Measurements from ENCODE around the gene PCCA. TPM values are rescaled to one million over a fixed set of nuclear protein-coding genes. Genes with fewer than 3 reads are reported as not detected.
"Not testable (repeated sequence)": the region's sequence is repeated elsewhere in the genome, so short reads cannot be mapped to it uniquely, and the experiment has no call there.

Gene PCCA
- total RNA-seq, 1 donor from 2014 or later = 24.4 TPM

- peak; percentile 9 for DNase-seq (ENCODE audit: extremely low read depth, low read depth, low spot score)
These were observed 209.3 kb downstream of the PCCA start for GRCh38 chr13:100298116-100298681.

- DNase-seq (ENCODE audit: extremely low read depth, low read depth, low spot score) = no peak
These were observed 209.8 kb downstream of the PCCA start for GRCh38 chr13:100298691-100299090.

DNA sequence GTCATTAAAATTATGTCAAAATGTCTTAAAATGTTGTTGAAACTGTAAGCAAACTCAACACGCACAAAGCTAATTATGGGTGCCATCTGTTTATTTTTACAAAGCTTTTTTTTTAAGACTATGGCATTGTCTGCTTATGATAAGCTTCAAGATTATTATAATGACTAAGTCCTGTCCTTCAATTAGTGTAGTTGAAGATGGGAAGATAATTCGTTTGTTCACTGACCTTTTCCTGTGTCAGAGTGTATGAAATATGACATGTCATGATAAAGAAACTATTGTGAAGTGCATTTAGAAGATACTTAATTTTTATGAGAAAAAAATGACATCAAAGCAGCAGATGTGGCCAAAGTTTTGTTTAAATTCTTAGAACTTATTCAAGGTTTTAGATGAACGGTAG lies 211.3 kb downstream of the PCCA start:
- no peak for DNase-seq (ENCODE audit: extremely low read depth, low read depth, low spot score)

GRCh38 chr13:100300708-100301107 lies 211.8 kb downstream of the PCCA start:
- DNase-seq (ENCODE audit: extremely low read depth, low read depth, low spot score) = no peak

- no peak for DNase-seq (ENCODE audit: extremely low read depth, low read depth, low spot score)
These were observed 212.5 kb downstream of the PCCA start for GRCh38 chr13:100301418-100301817.

- DNase-seq (ENCODE audit: extremely low read depth, low read depth, low spot score) = no peak
These were observed 213.5 kb downstream of the PCCA start for GRCh38 chr13:100302391-100302790.

- no peak for DNase-seq (ENCODE audit: extremely low read depth, low read depth, low spot score)
These were observed 215.3 kb downstream of the PCCA start for GRCh38 chr13:100304229-100304628.

GRCh38 chr13:100305398-100305797 lies 216.5 kb downstream of the PCCA start:
- no peak for DNase-seq (ENCODE audit: extremely low read depth, low read depth, low spot score)

DNA sequence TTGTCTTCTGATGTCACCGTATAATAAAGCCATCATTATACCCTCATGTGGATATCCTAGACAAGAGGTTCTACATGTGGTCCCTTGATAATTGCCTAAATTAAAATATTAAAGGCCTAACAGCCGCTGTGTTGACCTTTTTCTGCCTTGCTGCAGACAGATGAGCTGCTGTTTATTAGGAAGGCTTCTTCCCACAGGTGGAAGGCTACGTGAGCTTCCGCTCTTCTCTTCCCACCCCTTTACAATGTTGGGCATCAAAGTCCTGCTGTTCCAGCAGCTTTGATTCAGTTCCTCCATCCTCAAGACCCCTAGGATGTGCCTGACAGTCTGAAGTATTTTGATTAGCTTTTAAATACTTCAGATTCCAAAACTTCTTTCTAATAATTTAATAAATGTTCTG lies 217.1 kb downstream of the PCCA start:
- no peak for DNase-seq (ENCODE audit: extremely low read depth, low read depth, low spot score)

DNA sequence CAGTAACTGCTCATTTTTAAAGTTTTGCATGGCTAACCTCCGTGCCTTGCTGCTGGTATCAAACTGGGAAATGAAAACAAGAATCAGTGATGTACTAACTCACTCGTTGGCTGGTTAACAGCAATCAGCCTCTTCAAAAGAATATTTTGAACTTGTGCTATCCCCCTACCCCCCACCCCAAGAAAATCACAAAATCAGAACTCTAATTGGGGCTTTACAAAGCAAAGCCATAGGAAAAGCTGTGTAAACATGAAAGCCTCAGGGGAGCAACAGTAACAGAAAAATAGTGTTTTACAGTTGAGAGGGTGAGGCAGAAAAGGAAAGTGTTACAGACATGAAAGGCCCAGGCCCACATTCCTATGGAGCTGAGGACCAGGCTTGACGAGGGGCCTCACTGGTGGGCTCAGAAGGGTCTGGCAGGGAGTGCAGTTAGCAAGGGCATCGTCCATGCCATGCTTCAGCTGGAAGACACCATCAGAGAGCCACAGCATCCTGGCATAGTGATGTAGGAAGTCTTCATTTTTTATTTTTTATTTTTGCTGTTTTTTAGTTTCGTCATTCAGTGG lies 217.6 kb downstream of the PCCA start:
- DNase-seq (ENCODE audit: extremely low read depth, low read depth, low spot score) = no peak

DNA sequence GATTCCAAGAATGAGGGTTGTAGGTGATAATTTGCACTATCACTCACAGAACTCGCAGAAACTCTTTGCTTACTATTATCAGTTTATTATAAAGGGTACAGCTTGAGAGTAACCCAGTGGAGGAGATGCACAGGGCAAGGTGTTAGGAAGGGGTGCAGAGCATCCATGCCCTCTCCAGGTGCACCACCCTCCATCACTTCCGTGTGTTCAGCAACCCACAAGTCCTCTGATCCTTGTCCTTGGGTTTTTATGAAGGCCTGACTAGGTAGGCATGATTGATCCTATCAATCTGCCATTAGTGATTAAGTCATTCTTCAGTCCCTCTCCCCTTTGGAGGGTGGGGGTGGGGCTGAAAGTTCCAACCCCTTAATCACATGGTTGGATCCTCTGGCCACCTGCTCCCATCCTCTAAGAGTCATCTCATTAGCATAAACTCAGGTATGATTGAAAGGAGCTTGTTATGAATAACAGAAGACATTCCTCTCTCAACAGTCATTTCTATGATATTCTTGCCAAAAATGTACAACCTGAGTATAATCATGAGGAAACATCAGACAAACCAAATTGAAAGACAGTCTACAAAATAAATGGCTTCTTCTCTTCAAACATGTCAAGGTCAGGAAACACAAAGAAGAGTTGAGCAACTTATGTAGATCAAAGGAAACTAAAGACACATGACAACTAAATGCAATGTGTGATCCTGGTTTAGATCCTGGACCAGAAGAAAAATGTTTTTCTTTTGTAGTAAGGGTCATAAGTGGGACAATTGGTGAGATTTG lies 225.4 kb downstream of the PCCA start:
- no peak for DNase-seq (ENCODE audit: extremely low read depth, low read depth, low spot score)

DNA sequence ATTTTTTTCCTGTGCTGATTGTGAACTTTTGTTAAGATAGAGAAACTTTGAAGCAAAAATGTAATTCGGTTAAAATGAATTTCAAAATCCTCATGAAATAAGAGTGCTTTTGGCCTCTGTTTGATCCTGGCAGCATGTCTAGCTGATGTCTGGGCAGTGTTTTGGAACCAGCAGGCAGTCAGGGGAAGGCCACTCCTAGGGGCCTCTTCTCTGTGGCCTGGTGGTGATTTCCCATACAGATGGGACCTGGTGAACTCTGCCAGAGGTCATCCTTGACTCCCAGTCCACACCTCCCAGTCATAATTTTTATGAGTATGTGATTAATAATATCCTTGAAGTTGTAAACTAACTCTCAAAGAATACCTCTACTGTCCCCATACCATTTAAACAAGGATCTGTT lies 226.6 kb downstream of the PCCA start:
- no peak for DNase-seq (ENCODE audit: extremely low read depth, low read depth, low spot score)

GRCh38 chr13:100318473-100318872 lies 229.6 kb downstream of the PCCA start:
- not testable (repeated sequence) for DNase-seq (ENCODE audit: extremely low read depth, low read depth, low spot score)

DNA sequence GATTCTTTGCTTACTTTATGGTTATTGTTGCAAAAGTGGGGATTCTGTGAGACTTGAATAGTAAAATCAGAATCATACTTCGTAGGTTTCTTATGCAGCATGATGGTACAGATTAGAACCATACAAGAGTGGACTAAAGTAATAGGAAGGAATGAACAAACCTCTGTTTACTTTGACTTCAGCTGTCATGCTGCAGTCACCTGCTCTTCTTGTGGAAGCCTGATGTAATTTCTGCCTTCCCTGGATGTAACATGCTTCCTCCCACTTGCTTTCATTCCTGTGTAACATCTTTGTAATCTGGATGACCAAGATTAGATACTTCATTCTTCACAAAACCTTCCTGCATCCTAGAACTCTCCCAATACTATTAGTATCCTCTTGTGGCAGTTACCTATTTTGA lies 235.0 kb downstream of the PCCA start:
- DNase-seq (ENCODE audit: extremely low read depth, low read depth, low spot score) = no peak

DNA sequence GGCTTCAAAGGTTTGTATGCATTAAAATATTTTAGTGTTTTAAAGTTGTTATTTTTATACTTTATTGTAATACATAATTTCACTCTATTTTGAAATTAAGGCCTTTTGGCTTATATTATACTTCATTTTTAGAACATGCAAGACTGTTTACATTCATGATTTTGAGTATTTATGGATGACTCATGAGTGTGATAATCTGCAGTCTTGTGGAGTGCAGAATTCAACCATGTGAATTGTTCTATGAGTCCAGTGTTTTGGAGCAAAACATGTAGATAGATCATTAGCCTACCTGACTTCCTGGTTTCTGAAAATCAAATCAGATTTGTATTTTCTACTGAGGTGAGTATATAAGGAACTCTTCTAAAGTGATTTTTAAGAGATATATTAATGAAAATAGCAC lies 241.8 kb downstream of the PCCA start:
- no peak for DNase-seq (ENCODE audit: extremely low read depth, low read depth, low spot score)

- DNase-seq (ENCODE audit: extremely low read depth, low read depth, low spot score) = no peak
These were observed 244.2 kb downstream of the PCCA start for GRCh38 chr13:100333141-100333540.

DNA sequence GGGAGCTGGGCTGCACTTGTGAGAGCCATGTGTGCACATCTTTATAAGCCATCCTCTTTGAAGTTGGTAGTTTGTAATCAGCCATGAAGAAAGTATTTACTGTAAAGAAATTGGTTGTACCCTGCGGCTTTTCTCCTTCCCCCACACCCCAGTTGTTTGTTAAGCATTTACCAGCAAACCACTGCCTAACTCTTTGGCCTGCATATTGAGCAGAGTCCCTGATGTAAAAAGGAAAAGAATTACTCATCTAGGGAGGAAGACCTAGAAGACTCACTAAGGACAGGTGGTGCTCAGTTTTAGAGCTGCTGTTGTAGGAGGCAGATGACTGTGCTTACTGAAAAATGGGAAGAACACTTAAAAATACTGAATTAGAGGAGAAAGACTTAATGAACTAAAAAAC lies 245.3 kb downstream of the PCCA start:
- no peak for DNase-seq (ENCODE audit: extremely low read depth, low read depth, low spot score)

DNA sequence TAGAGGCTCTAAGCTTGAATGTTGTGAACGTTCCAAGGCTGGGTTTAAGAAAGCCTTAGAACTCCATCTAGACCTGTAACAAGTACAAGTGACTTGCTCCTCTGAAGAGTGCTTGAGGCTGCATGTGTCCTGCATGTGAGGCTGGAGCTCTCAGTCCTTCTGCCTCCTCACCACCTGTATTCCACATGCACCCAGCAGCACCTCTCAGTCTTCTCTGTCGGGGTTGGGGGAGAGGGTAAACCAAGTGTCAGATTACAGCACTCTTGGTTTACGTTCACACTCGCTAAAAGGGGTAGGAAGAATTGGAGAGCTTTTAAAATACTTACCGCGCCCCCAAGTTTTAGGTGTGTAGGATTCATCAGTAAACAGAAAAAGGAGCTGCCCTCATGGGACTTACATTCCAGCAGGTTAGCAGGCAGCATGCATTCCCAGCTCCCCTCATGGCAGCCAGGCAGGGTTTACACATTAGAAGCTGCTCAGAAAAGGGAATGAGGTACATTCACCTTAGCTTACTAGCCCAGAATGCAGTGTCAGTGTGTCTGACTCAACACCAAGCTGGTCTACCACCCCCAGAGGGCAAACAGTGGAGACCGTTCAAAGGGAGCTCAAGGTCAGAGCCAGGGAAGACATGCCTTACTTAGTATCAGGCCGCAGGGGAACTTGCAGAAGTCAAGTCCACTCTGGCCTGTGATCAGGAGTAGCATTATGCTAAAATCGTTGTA lies 248.1 kb downstream of the PCCA start:
- DNase-seq (ENCODE audit: extremely low read depth, low read depth, low spot score) = no peak

- DNase-seq (ENCODE audit: extremely low read depth, low read depth, low spot score) = no peak
These were observed 249.4 kb downstream of the PCCA start for GRCh38 chr13:100338275-100338674.

GRCh38 chr13:100339411-100339940 lies 250.6 kb downstream of the PCCA start:
- DNase-seq (ENCODE audit: extremely low read depth, low read depth, low spot score) = no peak

DNA sequence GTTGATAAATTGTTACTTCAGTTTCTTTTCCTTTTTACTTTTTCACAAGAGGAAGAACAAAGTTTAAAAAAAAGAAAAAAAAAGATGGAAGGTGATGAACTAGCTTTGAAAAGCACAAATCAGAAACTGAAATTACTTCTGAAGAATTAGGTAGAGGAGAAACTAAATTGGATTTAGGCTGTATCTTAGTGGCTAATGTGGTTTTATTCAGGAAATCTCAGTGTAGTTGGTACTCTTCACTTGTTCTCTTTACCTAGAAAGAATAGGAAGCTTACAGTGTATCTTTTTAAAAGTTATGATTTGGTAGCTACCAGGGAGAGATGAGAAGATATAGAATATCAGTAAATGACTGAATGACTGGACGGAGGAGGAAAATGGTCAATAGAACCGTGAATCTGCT lies 252.0 kb downstream of the PCCA start:
- DNase-seq (ENCODE audit: extremely low read depth, low read depth, low spot score) = no peak
